AG09319 (cell line): ENCODE results near the gene CCDC60.
"Not testable (repeated sequence)": the region's sequence is repeated elsewhere in the genome, so short reads cannot be mapped to it uniquely, and the experiment has no call there.

ENCODE experiments used
- DNase-seq: peaks from one replicate; pipeline ENCODE4 v3.0.0-alpha.2; 2010; ENCODE audit warnings: low read depth; ENCODE audit errors: extremely low read depth
- CTCF ChIP-seq: IDR thresholded peaks from 2 replicates; pipeline ENCODE4 v1.5.1; 2011; ENCODE audit warnings: low read depth, mild to moderate bottlenecking, inconsistent platforms, low read length, moderate library complexity

CCDC60 gene

GRCh38 chr12:119338593-119339363 is 4.2 kb downstream of the CCDC60 start:
- DNase-seq = no peak
- no peak for TF ChIP-seq CTCF

DNA sequence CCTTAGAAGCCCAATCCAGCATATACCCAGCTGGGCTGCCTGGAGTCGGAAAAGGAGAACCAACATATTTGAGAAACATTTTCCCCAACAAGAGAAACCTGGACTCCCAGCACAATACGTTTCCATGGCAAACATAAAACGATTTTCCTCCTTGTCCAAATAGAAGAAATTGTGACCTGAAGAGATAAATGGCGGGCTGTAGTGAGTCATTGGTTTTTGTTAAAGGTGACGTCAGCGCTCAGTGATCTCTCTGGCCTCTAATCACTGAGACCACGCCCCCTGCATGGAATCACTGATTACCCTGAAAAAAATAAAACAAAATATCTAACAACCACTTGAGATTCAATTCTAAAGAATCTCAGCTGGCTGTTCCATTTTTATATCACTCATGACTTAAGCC is 6.0 kb downstream of the CCDC60 start:
- no peak for DNase-seq
- TF ChIP-seq CTCF = no peak

DNA sequence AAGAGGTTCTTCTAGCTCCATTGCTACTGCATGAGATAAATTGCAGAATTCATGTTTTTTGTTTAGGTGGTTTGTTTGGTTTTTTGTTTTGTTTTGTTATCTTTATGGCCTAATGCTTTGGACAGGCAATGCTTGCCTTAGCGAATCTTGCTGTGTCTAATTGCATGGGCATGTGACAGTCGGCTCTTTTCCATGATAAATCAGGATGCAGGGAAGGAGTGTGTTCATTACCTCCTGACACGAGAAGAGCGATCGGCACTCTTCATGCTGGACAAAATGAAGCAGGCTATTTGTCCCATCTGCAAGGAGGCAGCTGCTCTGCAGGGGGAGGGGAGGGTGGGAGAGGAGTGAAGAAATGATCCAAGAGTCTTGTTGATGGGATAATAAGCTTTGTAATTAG is 6.5 kb downstream of the CCDC60 start:
- TF ChIP-seq CTCF = no peak
- no peak for DNase-seq

GRCh38 chr12:119341988-119342387 is 7.5 kb downstream of the CCDC60 start:
- TF ChIP-seq CTCF = no peak

DNA sequence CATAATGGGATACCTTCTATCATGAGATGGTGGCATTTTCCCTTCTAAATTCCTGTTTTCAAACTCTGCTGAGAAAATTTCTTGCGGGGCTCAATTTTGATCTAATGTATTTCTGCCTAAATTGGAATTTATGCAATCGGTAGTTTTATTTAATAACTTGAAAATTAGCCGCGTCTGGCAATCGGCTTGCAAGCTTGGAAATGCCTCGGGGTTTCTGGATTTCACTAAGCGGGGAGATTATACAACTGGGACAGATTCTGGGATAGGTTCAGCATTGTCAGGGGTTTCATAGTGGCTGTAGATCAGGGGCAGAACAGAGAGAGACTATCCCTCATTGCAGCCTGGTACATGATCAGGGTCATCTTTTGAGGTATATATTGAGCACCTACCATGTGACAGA is 8.6 kb downstream of the CCDC60 start:
- no peak for TF ChIP-seq CTCF
- no peak for DNase-seq

More at GRCh38 chr12:119341988-119342387, 7.5 kb downstream of the CCDC60 start:
- DNase-seq = no peak

DNA sequence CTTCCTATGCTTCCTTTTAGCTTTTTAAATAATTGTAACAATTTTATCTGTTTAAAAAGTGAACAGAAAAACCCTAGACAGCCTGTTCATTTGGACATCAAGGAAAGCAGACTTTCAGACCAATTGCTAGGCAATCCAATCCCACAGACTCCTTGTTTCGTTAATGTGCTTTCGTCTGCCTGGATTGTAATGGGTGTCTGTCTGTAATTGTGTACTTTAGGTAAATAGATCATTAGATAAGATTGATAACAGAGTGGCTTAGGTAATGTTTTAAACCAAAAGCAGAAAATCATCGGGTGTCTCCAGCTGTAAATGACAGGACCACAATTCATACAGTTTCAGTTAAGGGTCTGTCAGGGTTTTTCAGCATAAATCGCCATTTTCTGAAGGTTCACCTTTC is 19.6 kb downstream of the CCDC60 start:
- no peak for TF ChIP-seq CTCF
- no peak for DNase-seq

DNA sequence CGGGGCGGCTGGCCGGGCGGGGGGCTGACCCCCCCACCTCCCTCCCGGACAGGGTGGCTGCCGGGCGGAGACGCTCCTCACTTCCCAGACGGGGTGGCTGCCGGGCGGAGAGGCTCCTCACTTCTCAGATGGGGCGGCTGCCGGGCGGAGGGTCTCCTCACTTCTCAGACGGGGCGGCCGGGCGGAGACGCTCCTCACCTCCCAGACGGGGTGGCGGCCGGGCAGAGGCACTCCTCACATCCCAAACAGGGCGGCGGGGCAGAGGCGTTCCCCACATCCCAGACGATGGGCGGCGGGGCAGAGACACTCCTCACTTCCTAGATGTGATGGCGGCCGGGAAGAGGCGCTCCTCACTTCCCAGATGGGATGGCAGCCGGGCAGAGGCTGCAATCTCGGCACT is 25.8 kb downstream of the CCDC60 start:
- DNase-seq = not testable (repeated sequence)

- DNase-seq = no peak
- TF ChIP-seq CTCF = no peak
Observed at GRCh38 chr12:119363037-119363436, 28.5 kb downstream of the CCDC60 start.
